MM.1S (cell line): ENCODE data around the gene AHNAK.

ENCODE experiments used
- DNase-seq: peaks from one replicate; pipeline ENCODE4 v3.0.0-alpha.2; 2015
- H2AFZ ChIP-seq: fragments of 300-600 bp; sonication (generic); 2 replicates; pipeline ENCODE4 v1.6.0; 2016; ENCODE audit warnings: antibody characterized with exemption, low read length
- H3F3A ChIP-seq: fragments of 300-600 bp; sonication (generic); 2 replicates; pipeline ENCODE4 v1.6.1; 2016; ENCODE audit warnings: mild to moderate bottlenecking, antibody characterized with exemption, low read length, moderate library complexity, mixed read lengths; ENCODE audit not compliant: insufficient read depth
- H3K27ac ChIP-seq: fragments of 300-600 bp; sonication (generic); 2 replicates; pipeline ENCODE4 v1.5.1; 2016; ENCODE audit warnings: mild to moderate bottlenecking, low read length
- H3K27me3 ChIP-seq: fragments of 300-600 bp; sonication (generic); replicated peaks from 2 replicates; pipeline ENCODE4 v1.6.0; 2016; ENCODE audit warnings: low read length; ENCODE audit not compliant: insufficient read depth
- H3K36me3 ChIP-seq: fragments of 300-600 bp; sonication (generic); replicated peaks from 2 replicates; pipeline ENCODE4 v1.6.1; 2016; ENCODE audit warnings: mild to moderate bottlenecking, low read length, mixed read lengths; ENCODE audit not compliant: insufficient read depth
- H3K4me1 ChIP-seq: fragments of 300-600 bp; sonication (generic); 2 replicates; pipeline ENCODE4 v1.6.1; 2016; ENCODE audit warnings: low read length, mixed read lengths
- H3K4me2 ChIP-seq: fragments of 300-600 bp; sonication (generic); 2 replicates; pipeline ENCODE4 v1.6.0; 2016; ENCODE audit warnings: low read depth, low read length
- H3K4me3 ChIP-seq: fragments of 300-600 bp; sonication (generic); 2 replicates; pipeline ENCODE4 v1.5.1; 2016; ENCODE audit warnings: low read length, mixed read lengths
- H3K79me2 ChIP-seq: fragments of 300-600 bp; sonication (generic); 2 replicates; pipeline ENCODE4 v1.6.1; 2016; ENCODE audit warnings: mixed run types, low read length, mixed read lengths
- H3K9ac ChIP-seq: fragments of 300-600 bp; sonication (generic); 2 replicates; pipeline ENCODE4 v1.6.1; 2016; ENCODE audit warnings: low read length, mixed read lengths
- H3K9me2 ChIP-seq: fragments of 300-600 bp; sonication (generic); replicated peaks from 2 replicates; pipeline ENCODE4 v1.6.1; 2016; ENCODE audit warnings: mild to moderate bottlenecking, low read length, mixed read lengths; ENCODE audit not compliant: insufficient read depth
- H3K9me3 ChIP-seq: fragments of 300-600 bp; sonication (generic); replicated peaks from 2 replicates; pipeline ENCODE4 v1.6.1; 2016; ENCODE audit warnings: mild to moderate bottlenecking, low read length, mixed read lengths; ENCODE audit not compliant: insufficient read depth
- H4K20me1 ChIP-seq: fragments of 300-600 bp; sonication (generic); 2 replicates; pipeline ENCODE4 v1.6.1; 2016; ENCODE audit warnings: mild to moderate bottlenecking, low read length, moderate library complexity, mixed read lengths; ENCODE audit not compliant: insufficient read depth
- EZH2 ChIP-seq: fragments of 300-600 bp; sonication (generic); optimal IDR thresholded peaks from 2 replicates; pipeline ENCODE3; 2017; ENCODE audit warnings: low read depth, mild to moderate bottlenecking, antibody characterized with exemption, low read length, mixed read lengths
- EZH2phosphoT487 ChIP-seq: fragments of 300-600 bp; sonication (generic); IDR thresholded peaks from 2 replicates; pipeline ENCODE4 v1.6.1; 2018; ENCODE audit warnings: antibody characterized with exemption, low read length
- TF ChIP-seq, protein P1 (sequence below): fragments of 300-600 bp; sonication (generic); IDR thresholded peaks from 2 replicates; pipeline ENCODE4 v1.5.1; 2016; ENCODE audit warnings: antibody characterized with exemption, low read length, mixed read lengths

AHNAK gene

DNA sequence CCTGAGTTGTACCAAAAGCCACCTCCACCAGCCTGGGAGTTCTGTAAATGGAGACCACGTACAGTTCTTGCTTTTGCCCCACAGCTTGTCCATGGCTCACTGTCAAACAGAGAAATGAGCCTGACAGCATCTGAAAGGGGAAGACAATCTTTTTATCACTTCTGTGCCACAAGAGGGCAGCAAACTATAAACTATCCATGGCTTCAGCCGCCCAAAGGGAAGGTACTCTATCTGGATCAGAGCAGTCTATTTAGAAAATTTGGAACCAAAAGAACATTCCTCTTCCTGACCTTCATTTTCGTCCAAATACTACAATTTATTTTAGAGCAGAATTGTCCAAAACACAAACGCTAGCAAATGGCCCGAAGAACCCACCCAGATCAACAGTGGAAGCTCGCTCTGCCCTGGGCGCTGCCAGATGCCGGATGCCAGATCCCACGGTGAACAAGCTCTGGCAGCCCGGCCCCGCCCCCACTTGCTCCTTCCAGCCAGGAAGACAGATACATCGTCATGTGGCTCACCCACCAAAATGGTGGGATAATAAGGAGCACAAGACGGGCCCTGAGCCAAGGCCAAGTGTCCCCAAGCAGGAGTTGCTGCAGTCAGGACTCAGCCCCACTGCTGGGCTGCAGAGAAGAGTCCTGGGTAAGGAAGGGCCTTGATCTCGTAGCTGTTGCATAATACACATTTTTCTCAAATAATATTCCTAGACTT is 151.6 kb downstream of the AHNAK start:
- H3K4me1 ChIP-seq, result no peaks in the 10 kb centered on the region

DNA sequence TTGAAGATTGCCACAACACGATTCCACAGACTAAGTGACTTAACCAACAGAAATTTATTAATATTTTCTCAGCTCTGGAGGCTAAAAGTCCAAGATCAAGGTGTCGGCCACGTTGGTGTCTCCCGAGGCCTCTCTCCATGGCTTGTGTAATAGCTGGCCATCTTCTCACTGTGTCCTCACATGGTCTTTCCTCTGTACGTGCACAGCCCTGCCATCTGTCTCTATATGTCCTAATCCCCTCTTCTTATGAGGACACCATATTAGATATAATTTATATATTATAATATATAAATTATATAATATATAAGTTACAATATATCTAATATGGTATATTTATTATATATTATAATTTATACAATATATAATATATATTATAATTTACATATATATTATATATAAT is 152.9 kb downstream of the AHNAK start:
- Histone ChIP-seq H3K27me3 (no peaks in the 10 kb centered on the region), H3K4me2 (no peak overlapping the region), H3K36me3 (no peaks in the 10 kb centered on the region), H3F3A (no peaks in the 10 kb centered on the region; the same call in 1 of the 2 replicates), H3K4me3 (no peak overlapping the region), H3K9me3 (no peaks in the 10 kb centered on the region), H3K27ac (no peak overlapping the region), H3K9ac (no peak overlapping the region), H3K9me2 (no peaks in the 10 kb centered on the region), H3K79me2 (no peaks in the 10 kb centered on the region), H4K20me1 (no peaks in the 10 kb centered on the region), H2AFZ (no peak overlapping the region), H3K4me1 (no peaks in the 10 kb centered on the region)
- no peak for DNase-seq
- TF ChIP-seq, protein P1, sequence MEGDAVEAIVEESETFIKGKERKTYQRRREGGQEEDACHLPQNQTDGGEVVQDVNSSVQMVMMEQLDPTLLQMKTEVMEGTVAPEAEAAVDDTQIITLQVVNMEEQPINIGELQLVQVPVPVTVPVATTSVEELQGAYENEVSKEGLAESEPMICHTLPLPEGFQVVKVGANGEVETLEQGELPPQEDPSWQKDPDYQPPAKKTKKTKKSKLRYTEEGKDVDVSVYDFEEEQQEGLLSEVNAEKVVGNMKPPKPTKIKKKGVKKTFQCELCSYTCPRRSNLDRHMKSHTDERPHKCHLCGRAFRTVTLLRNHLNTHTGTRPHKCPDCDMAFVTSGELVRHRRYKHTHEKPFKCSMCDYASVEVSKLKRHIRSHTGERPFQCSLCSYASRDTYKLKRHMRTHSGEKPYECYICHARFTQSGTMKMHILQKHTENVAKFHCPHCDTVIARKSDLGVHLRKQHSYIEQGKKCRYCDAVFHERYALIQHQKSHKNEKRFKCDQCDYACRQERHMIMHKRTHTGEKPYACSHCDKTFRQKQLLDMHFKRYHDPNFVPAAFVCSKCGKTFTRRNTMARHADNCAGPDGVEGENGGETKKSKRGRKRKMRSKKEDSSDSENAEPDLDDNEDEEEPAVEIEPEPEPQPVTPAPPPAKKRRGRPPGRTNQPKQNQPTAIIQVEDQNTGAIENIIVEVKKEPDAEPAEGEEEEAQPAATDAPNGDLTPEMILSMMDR, result no peak
- TF ChIP-seq EZH2 (no peak), EZH2phosphoT487 (no peak)

More for the DNA sequence above, 151.6 kb downstream of the AHNAK start:
- Histone ChIP-seq H3K9ac (no peak overlapping the region), H3K4me3 (no peak overlapping the region), H2AFZ (no peak overlapping the region), H3K79me2 (no peaks in the 10 kb centered on the region), H3K9me2 (no peaks in the 10 kb centered on the region), H4K20me1 (no peaks in the 10 kb centered on the region), H3K27me3 (no peaks in the 10 kb centered on the region), H3K36me3 (no peaks in the 10 kb centered on the region), H3K27ac (no peak overlapping the region), H3K4me2 (no peak overlapping the region), H3F3A (no peaks in the 10 kb centered on the region; the same call in 1 of the 2 replicates), H3K9me3 (no peaks in the 10 kb centered on the region)
- TF ChIP-seq EZH2, result no peak
- TF ChIP-seq, protein P1, result peak; percentile 70
- DNase-seq, result peak; percentile 80

DNA sequence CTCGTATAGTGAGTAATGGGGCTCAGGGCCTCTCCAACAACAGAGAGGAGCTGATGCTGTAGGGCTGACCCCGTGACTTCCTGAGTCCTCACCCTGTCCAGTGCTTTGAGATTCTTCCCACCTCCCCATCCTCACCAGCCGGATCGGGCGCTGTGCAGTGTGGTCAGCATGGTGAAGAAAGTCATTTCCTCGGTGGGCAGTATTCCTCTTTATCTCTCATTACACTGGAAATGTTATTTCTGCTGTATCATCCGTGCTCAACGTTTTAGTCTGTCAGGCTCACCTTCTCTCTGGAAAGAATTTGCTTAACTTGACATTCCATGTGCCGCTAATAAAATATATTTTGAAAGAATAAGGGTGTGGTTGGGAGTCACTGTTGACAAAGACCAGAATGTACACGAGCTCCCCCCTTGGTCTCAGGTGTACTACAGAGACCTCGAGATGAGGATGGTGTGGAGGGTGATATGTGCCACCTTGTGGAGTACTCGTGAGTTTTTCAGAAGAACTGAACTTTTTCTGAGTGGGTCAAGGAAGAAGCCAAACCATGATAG is 153.5 kb downstream of the AHNAK start:
- H3K36me3 ChIP-seq, result no peaks in the 10 kb centered on the region
- TF ChIP-seq EZH2phosphoT487 (no peak), EZH2 (no peak)
- TF ChIP-seq, protein P1, result peak; percentile 55
- no peak overlapping the region for H3K4me2 ChIP-seq
- H3K27ac ChIP-seq, result no peak overlapping the region
- H2AFZ ChIP-seq, result no peak overlapping the region
- H3F3A ChIP-seq, result no peaks in the 10 kb centered on the region; the same call in 1 of the 2 replicates
- no peaks in the 10 kb centered on the region for H3K4me1 ChIP-seq
- H3K9me3 ChIP-seq, result no peaks in the 10 kb centered on the region
- 0 out of 2 replicates have a peak, but pooled peaks cover under 1% of the 10 kb centered on the region for H3K27me3 ChIP-seq
- no peaks in the 10 kb centered on the region for H3K79me2 ChIP-seq
- H3K9me2 ChIP-seq, result no peaks in the 10 kb centered on the region
- no peak overlapping the region for H3K9ac ChIP-seq
- peak; percentile 62 for DNase-seq
- no peak overlapping the region for H3K4me3 ChIP-seq
- no peaks in the 10 kb centered on the region for H4K20me1 ChIP-seq
